CD14-positive monocyte (primary cell): ENCODE data around the gene KRT35. TPM values are rescaled to one million over a fixed set of nuclear protein-coding genes. Genes with fewer than 3 reads are reported as not detected.

Experiments used
- DNase-seq, 3 donors: peaks; one replicate each; pipeline ENCODE4 v3.0.0-alpha.2; 2011 to 2022
- H2AFZ ChIP-seq: 2 replicates; pipeline ENCODE4 v1.6.0; 2012; ENCODE audit warnings: mild to moderate bottlenecking, low read depth, low read length, inconsistent platforms; ENCODE audit not compliant: insufficient read depth, poor library complexity, severe bottlenecking
- H3K27ac ChIP-seq, 2 donors: 1 replicate in 1 of 2; 2 replicates in 1 of 2; pipeline ENCODE4 v1.5.1; 2012 to 2013; ENCODE audit warnings: low read length in 2 of 2, control low read depth in 1 of 2, inconsistent platforms in 1 of 2, low read depth in 1 of 2, mild to moderate bottlenecking in 1 of 2
- H3K27me3 ChIP-seq, 2 donors: one replicate each; pipeline versions ENCODE4 v1.6.0 to v1.6.1; 2011 to 2013; ENCODE audit warnings: low read length in 2 of 2; ENCODE audit not compliant: control insufficient read depth in 2 of 2, insufficient read depth in 2 of 2
- H3K36me3 ChIP-seq, 2 donors: replicated peaks in 1 of 2; 1 replicate in 1 of 2; 2 replicates in 1 of 2; pipeline versions ENCODE4 v1.5.1 to v1.6.1; 2012 to 2013; ENCODE audit warnings: low read length in 2 of 2, control low read depth in 1 of 2, inconsistent platforms in 1 of 2, mild to moderate bottlenecking in 1 of 2; ENCODE audit not compliant: insufficient read depth in 2 of 2, control insufficient read depth in 1 of 2
- H3K4me1 ChIP-seq, 2 donors: 1 replicate in 1 of 2; 2 replicates in 1 of 2; pipeline versions ENCODE4 v1.5.1 to v1.6.1; 2012 to 2013; ENCODE audit warnings: low read length in 2 of 2, control low read depth in 1 of 2, inconsistent platforms in 1 of 2, mild to moderate bottlenecking in 1 of 2, moderate library complexity in 1 of 2; ENCODE audit not compliant: insufficient read depth in 2 of 2, control insufficient read depth in 1 of 2
- H3K4me2 ChIP-seq: replicated peaks from 2 replicates; pipeline ENCODE3; 2012; ENCODE audit warnings: low read length, moderate library complexity, mild to moderate bottlenecking; ENCODE audit not compliant: poor library complexity, severe bottlenecking; ENCODE audit errors: extremely low read depth
- H3K4me3 ChIP-seq, 3 experiments: fragments of 200-600 bp in 1 of 3; sonication (generic) in 1 of 3; replicated peaks in 1 of 3; 1 replicate in 2 of 3; 2 replicates in 1 of 3; pipeline ENCODE4 v1.5.1; 2011 to 2013; ENCODE audit warnings: low read length in 3 of 3, mild to moderate bottlenecking in 3 of 3, control low read depth in 2 of 3, low read depth in 2 of 3, inconsistent platforms in 1 of 3, moderate library complexity in 1 of 3
- H3K79me2 ChIP-seq: 2 replicates; pipeline ENCODE4 v1.6.0; 2012; ENCODE audit warnings: mild to moderate bottlenecking, control low read depth, inconsistent platforms, low read length, moderate library complexity; ENCODE audit not compliant: insufficient read depth
- H3K9ac ChIP-seq: 2 replicates; pipeline ENCODE4 v1.6.0; 2017; ENCODE audit warnings: low read length, mild to moderate bottlenecking; ENCODE audit not compliant: insufficient read depth, poor library complexity, severe bottlenecking
- H3K9me3 ChIP-seq, 2 donors: replicated peaks in 1 of 2; 1 replicate in 1 of 2; 2 replicates in 1 of 2; pipeline versions ENCODE4 v1.5.1 to v1.6.1; 2012 to 2013; ENCODE audit warnings: low read length in 2 of 2, control low read depth in 1 of 2; ENCODE audit not compliant: control insufficient read depth in 1 of 2, insufficient read depth in 1 of 2
- H4K20me1 ChIP-seq: 2 replicates; pipeline ENCODE4 v1.6.0; 2012; ENCODE audit warnings: mild to moderate bottlenecking, low read length, control low read depth, moderate library complexity; ENCODE audit not compliant: insufficient read depth
- H3K27ac Mint-ChIP-seq, 7 donors: one replicate each; pipeline ENCODE4 v1.8.0; 2020; ENCODE audit warnings: mild to moderate bottlenecking in 7 of 7, mixed read lengths in 7 of 7, moderate library complexity in 6 of 7, inconsistent platforms in 2 of 7
- H3K27me3 Mint-ChIP-seq, 3 donors: one replicate each; pipeline ENCODE4 v1.8.0; 2021 to 2022; ENCODE audit warnings: low read depth in 3 of 3, mild to moderate bottlenecking in 3 of 3, mixed read lengths in 3 of 3, moderate library complexity in 3 of 3, inconsistent platforms in 1 of 3
- H3K36me3 Mint-ChIP-seq, 2 donors: one replicate each; pipeline ENCODE4 v1.8.0; 2020; ENCODE audit warnings: mixed read lengths in 2 of 2, inconsistent platforms in 1 of 2, mild to moderate bottlenecking in 1 of 2
- H3K4me1 Mint-ChIP-seq: one replicate; pipeline ENCODE4 v1.8.0; 2020; ENCODE audit warnings: mild to moderate bottlenecking, mixed read lengths
- H3K4me3 Mint-ChIP-seq, 2 donors: one replicate each; pipeline ENCODE4 v1.8.0; 2020; ENCODE audit warnings: mild to moderate bottlenecking in 2 of 2, mixed read lengths in 2 of 2, moderate library complexity in 1 of 2
- H3K9me3 Mint-ChIP-seq, 7 donors: one replicate each; pipeline ENCODE4 v1.8.0; 2020 to 2022; ENCODE audit warnings: mixed read lengths in 7 of 7, mild to moderate bottlenecking in 6 of 7, moderate library complexity in 6 of 7, inconsistent platforms in 2 of 7
- CTCF ChIP-seq: fragments of 200-600 bp; IDR thresholded peaks from one replicate; pipeline ENCODE4 v1.8.0; 2022; ENCODE audit warnings: antibody characterized with exemption, mild to moderate bottlenecking
- WGBS: methylation state at CpG from one replicate; pipeline ENCODE4 v1.1.5; 2013; ENCODE audit warnings: missing lambda C conversion rate; ENCODE audit not compliant: insufficient coverage; 5-methylcytosine and 5-hydroxymethylcytosine counted together
- intact Hi-C, 2 donors: fragments of 100-400 bp; cut with micrococcal nuclease; formaldehyde crosslinking; loops; one replicate each; pipeline versions ENCODE4 v1.15.0 to v1.15.1; 2023
- polyA plus RNA-seq, 3 donors: library from polyadenylated mRNA; depleted of rRNA in 1 of 3; unstranded in 2 of 3; stranded (reverse) in 1 of 3; fragments of 300-500 nt in 2 of 3; fragments of >200 nt in 1 of 3; fragmentation: Illumina TruSeq in 2 of 3; gene quantifications; 1 replicate in 2 of 3; 2 replicates in 1 of 3; pipeline ENCODE4 v1.2.3, GENCODE V29; 2012 to 2021

The KRT35 gene
- polyA plus RNA-seq, 3 donors, result not detected

GRCh38 chr17:41511716-41512115 is 30.8 kb upstream of the KRT35 start:
- no peak for TF ChIP-seq CTCF
- Mint-ChIP-seq H3K27me3 (peaks cover 3 to 11% (median 6%) of the 10 kb centered on the region in 3 donors), H3K4me3 (no peak overlapping the region), H3K4me1 (peaks cover 22% of the 10 kb centered on the region), H3K9me3 (peaks cover 0 to 2% (median 0%) of the 10 kb centered on the region in 7 donors), H3K36me3 (no peaks in the 10 kb centered on the region), H3K27ac (peak overlapping the region in 1 of 7 donors; percentile 15)
- H3K27me3 ChIP-seq, result no peaks in the 10 kb centered on the region
- intact Hi-C loops, result no loop called here
- no peak overlapping the region for H3K4me2 ChIP-seq
- H3K79me2 ChIP-seq, result no peaks in the 10 kb centered on the region
- H3K9ac ChIP-seq, result peak overlapping the region; percentile 12
- DNase-seq, result no peak
- no peak overlapping the region for H3K4me3 ChIP-seq
- no peak overlapping the region for H3K27ac ChIP-seq
- H2AFZ ChIP-seq, result no peak overlapping the region
- H4K20me1 ChIP-seq, result no peaks in the 10 kb centered on the region
- 93% methylated on average over 8 of the region's 10 CpGs for WGBS
- H3K9me3 ChIP-seq, result no peaks in the 10 kb centered on the region
- H3K36me3 ChIP-seq, result no peaks in the 10 kb centered on the region
- H3K4me1 ChIP-seq, result peaks cover 24 to 28% of the 10 kb centered on the region in 2 donors

- Histone ChIP-seq H3K27ac (no peak overlapping the region), H3K9ac (peak overlapping the region; percentile 12), H3K79me2 (no peaks in the 10 kb centered on the region), H3K36me3 (no peaks in the 10 kb centered on the region), H3K27me3 (no peaks in the 10 kb centered on the region), H3K9me3 (no peaks in the 10 kb centered on the region), H3K4me1 (peaks cover 27 to 33% of the 10 kb centered on the region in 2 donors), H3K4me3 (no peak overlapping the region), H4K20me1 (no peaks in the 10 kb centered on the region), H3K4me2 (no peak overlapping the region), H2AFZ (no peak overlapping the region)
- H3K27ac Mint-ChIP-seq, result no peak overlapping the region
- no peaks in the 10 kb centered on the region for H3K36me3 Mint-ChIP-seq
- intact Hi-C loops, result no loop called here
- peaks cover 0 to 2% (median 0%) of the 10 kb centered on the region in 7 donors for H3K9me3 Mint-ChIP-seq
- WGBS, result no CpG with 5 or more reads among the region's 4 CpGs
- peaks cover 21% of the 10 kb centered on the region for H3K4me1 Mint-ChIP-seq
- DNase-seq, result no peak
- TF ChIP-seq CTCF, result no peak
- no peak overlapping the region for H3K4me3 Mint-ChIP-seq
- peaks cover 3 to 11% (median 6%) of the 10 kb centered on the region in 3 donors for H3K27me3 Mint-ChIP-seq
These were observed 30.2 kb upstream of the KRT35 start for GRCh38 chr17:41511116-41511515.
